Forelimb muscle (tissue), 1 donor: ENCODE data around the gene ATAD1. TPM values are rescaled to one million over a fixed set of nuclear protein-coding genes. Genes with fewer than 3 reads are reported as not detected.

Experiments used
- DNase-seq: peaks from one replicate; pipeline ENCODE4 v3.0.0-alpha.2; 2013; ENCODE audit warnings: low read depth
- polyA plus RNA-seq: library from polyadenylated mRNA; unstranded; fragments of 120-200 nt; gene quantifications from one replicate; pipeline ENCODE4 v1.2.1, GENCODE V29; 2013; ENCODE audit not compliant: insufficient read length

Gene ATAD1
- polyA plus RNA-seq, 1 donor, result 30.3 TPM

DNA sequence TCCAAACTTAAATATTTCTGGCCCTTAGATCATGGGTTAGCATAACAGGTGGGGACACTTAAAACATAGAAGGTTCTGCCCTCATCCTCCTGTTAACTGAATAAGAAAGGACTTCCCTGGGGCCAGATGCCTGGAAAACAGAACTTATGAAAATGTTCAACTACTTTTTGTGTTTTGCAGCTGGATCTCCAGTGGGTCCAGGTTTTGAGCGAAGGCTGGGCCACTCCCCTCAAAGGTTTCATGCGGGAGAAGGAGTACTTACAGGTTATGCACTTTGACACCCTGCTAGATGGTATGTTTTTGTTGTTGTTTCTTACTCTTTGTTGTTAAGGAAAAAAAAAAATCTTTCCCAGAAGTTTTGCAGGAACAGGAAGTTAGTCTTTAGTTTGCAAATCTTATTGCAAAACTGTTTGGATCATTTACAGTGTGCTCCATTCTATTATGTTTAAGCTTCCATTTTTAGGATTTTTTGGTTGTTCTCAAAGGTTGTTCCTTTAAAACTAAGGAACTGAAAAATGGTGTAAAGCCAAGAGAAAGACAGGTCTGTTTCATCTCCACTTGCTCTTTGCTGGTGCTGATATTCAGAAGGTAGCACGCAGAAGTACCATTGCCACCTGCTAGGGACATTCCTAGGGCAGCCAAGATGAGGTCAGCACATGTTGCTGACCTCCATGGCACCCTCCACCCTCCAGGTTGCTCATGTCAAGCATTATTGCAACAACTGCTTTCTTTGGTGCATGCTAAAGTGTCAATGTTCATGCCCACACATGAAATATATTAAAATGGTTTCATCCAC, 102.3 kb downstream of the ATAD1 start:
- no peak for DNase-seq

DNA sequence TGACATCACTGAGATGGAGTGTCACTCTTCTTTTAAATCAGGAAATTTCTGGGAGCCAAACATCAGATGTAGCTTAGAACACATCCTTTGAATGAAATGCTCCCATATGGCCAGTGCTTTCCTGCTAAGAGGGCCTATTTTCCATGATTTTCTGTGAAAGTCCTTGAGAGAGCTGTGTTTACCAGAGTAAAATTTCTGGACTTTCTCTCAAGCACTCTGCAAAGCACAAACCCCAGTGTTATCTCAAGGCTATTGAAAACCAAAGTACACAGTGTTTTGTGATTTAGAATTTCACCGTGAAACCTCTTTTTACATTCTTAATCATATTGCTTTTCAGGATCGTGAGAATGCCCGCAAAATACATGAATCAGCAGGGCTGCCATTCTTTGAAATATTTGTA, 104.3 kb downstream of the ATAD1 start:
- DNase-seq, result no peak

DNA sequence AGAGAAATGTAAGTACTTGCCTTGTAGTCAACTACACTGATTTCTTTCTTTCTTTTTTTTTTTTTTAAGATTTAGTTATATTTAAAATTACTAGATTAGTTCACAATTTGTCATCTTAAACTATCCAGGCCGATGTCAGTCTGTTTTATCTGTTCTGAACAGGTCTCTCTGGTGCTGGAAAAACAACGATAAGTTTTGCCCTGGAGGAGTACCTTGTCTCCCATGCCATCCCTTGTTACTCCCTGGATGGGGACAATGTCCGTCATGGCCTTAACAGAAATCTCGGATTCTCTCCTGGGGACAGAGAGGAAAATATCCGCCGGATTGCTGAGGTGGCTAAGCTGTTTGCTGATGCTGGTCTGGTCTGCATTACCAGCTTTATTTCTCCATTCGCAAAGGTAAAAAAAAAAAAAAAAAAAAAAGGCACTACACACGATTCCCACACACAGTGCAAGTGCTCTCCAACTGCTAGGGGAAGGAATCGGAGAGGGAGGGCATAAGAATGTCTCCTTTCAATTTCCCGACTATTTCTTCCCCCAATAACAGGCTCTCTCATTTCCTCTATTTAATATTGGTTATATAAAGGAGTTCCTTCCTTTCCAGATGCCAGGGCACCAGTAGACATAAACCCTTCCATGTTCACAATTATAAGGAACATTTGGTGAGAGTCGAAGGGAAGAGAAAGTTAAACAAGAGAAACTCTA, 105.0 kb downstream of the ATAD1 start:
- DNase-seq, result no peak

DNA sequence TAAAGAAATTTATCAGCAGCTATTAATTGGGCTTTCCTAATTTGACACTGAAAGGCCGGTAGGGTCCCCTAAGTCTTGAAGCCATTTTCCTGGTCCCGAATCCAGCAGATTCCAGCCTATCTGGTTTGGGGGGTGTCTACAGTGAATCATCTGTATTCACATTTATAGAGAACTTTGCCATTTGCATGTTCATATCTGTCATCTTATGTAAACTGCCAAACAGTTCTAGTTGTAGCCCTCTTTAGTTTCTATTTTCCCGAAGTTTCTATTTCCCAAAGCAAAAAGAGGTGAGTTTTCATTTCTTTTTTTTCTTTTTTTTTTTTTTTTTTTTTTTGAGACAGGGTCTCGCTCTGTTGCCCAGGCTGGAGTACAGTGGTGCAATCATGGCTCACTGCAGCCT, 110.8 kb downstream of the ATAD1 start:
- no peak for DNase-seq

DNA sequence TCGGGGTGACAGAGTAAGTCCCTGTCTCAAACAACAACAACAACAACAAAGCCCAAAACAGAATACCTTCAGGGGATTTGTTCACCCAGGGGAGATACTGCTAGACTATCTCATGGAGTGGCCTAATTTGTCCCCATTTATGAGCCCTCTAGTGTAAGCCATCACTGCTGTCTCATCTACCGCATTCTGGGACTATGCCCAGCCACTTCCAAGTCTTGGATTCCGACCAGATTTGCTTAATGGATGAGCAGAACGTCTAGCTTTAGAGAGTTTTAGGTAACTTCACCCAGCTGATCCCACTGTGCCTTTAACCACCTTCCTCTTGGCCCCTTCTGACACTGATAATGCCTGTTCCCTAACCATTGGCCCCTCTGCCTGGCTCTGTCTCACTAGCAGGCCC, 111.3 kb downstream of the ATAD1 start:
- no peak for DNase-seq

DNA sequence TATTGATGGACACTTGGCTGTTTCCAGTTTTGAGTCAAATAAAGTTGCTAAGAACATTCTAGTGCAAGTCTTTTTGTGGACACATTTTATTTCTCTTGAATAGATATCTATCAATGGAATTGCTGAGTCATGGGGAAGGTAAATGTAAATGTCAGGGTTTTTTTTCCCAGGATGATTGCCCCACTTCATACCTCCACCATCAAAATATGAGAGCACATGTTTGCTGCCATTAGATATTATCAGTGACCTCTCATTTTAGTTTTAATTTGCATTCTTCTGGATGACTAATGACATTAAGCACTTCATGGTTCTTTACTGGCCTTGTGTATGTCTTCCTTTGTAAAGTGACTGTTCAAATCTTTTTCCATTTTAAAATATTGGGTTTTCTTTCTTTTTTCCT, 112.7 kb downstream of the ATAD1 start:
- no peak for DNase-seq

DNA sequence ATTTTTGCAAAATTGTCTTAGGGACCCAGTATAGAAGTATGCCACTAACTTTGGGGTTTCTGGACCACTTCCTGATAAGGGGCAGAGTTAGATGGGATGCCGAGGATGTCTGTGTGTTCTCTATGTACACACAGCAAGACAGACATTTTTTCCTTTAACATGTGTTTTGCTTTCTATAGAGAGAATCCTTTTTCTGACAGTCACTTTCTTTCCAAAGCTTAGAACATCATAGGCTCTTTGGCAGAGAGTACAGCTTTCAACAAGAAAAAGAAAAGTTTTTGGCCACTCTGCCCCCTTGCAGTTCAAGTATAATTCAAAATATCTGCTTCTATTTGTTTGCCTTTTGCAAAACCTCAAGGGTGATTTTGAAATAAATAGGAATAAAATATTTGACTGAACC, 114.3 kb downstream of the ATAD1 start:
- peak; percentile 25 for DNase-seq

DNA sequence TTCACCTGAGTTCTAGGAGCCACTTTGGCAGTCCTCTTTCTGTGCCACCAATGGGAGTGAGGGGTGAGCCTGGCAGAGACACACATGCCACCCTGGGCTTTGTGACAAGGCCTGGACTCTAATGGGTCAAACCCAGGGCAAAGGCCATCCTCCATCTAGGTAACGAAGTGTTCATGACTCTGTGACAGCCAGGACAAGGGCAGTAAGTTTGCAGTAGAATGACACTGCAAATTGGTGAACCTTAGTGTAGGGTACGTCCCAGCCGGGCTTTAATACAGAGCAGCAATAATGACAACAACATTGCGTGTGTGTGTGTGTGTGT, 115.1 kb downstream of the ATAD1 start:
- no peak for DNase-seq

DNA sequence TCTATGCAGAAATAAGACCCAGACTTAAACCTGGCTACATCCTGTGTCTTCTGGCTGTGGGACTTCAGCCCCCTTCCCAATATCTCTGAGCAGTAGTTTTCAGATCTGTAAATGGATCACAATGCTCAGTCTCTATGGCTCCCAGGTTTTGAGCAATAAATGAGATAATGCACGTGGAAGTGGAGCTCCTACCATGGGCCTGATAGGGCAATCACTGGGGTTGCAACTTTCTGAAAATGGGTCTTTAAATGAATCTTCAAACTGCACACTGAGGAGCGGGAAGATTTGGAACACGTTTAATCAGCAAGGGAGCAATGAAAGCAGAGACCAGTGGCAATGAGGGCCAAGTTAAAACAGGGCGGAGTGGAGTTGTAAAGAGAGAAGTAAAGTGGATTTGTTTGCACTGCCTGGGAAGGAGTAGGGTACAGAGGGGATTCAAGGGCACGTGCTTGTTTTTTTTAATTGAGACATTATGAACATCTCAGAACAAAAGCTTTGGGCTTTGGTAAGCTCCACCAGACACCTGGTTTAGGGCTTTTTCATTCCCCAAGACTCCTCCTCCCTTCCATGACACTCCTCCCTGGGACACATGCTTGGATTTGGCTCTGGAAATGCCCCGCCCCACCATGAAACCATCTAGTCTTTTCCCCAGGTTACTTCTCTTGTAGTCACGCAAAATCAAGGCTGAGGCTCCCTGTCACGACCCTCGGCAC, 115.6 kb downstream of the ATAD1 start:
- DNase-seq, result no peak

Other genes with a start within 250 kb of the ATAD1 start
- 7.8 TPM for gene PAPSS2, start 158.3 kb downstream of the ATAD1 start, polyA plus RNA-seq
- gene KLLN, start 45.3 kb upstream of the ATAD1 start, polyA plus RNA-seq, result 0.27 TPM
- gene PTEN, start 45.4 kb upstream of the ATAD1 start, polyA plus RNA-seq, result 39.0 TPM